ENCODE measurements around the gene FGD6.

- TF ChIP-seq, protein P1, sequence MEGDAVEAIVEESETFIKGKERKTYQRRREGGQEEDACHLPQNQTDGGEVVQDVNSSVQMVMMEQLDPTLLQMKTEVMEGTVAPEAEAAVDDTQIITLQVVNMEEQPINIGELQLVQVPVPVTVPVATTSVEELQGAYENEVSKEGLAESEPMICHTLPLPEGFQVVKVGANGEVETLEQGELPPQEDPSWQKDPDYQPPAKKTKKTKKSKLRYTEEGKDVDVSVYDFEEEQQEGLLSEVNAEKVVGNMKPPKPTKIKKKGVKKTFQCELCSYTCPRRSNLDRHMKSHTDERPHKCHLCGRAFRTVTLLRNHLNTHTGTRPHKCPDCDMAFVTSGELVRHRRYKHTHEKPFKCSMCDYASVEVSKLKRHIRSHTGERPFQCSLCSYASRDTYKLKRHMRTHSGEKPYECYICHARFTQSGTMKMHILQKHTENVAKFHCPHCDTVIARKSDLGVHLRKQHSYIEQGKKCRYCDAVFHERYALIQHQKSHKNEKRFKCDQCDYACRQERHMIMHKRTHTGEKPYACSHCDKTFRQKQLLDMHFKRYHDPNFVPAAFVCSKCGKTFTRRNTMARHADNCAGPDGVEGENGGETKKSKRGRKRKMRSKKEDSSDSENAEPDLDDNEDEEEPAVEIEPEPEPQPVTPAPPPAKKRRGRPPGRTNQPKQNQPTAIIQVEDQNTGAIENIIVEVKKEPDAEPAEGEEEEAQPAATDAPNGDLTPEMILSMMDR (IDR thresholded peaks at IDR 0.05): no peak
- TF ChIP-seq POLR2A (IDR thresholded peaks at IDR 0.05): no peak
These were observed 156.3 kb downstream of the FGD6 start for GRCh38 chr12:95060951-95061350.

Data from body of pancreas (tissue), 4 donors.